Effector CD8-positive, alpha-beta T cell (primary cell): ENCODE results near the gene ITGA7.

ENCODE experiments used
- DNase-seq: peaks from one replicate; lab custom pipeline; 2025; lab: John Stamatoyannopoulos, UW

ITGA7 gene

GRCh38 chr12:55700255-55701018, 7.3 kb downstream of the ITGA7 start:
- no peak for DNase-seq

DNA sequence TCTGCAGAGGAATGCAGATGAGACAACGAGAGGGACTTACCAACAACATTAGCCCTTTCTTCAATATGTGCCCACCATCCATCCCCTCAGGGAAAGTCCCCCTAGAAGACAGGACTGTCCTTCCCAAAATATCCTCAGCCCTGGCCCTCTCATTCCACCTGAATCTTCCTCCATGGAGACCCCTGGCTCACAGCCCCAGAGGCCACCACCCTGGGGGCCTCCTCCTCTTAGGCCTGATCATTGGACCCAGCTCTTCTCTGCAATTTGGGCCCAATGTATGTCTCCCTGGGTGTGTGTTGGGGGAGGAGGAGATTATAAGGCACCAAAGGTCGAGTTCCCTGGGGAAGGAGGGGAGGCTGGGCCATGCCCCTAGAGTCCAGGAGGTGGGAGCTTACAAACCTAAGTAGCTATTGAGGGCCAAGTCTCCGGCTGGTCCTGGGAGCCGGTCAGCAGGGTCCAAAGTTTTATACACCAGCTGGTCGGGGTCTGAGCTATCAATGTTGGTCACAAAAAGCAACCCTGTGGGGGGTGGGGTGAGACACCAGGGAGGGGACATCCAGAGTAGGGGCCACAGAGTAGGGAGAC, 8.1 kb downstream of the ITGA7 start:
- DNase-seq: no peak

DNA sequence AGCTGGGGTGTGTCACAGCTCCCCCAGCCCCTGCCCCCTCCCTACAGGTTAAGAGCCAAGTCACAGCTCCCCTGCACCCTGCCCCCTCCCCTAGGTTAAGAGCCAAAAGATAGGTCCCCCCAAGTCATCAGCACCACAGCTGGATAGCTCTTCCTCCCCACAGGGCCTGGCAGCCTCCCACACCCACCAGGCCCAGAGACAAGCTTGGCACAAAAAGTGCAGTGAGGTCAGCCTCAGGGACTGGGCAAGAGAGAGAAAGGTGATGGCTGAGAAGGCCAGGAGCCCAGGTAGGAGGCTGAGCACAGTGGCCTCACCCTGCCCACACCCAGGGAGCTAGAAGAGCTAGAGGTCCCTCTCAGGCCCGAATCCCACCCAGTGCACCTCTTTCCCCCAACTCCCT, 8.7 kb downstream of the ITGA7 start:
- DNase-seq: no peak

DNA sequence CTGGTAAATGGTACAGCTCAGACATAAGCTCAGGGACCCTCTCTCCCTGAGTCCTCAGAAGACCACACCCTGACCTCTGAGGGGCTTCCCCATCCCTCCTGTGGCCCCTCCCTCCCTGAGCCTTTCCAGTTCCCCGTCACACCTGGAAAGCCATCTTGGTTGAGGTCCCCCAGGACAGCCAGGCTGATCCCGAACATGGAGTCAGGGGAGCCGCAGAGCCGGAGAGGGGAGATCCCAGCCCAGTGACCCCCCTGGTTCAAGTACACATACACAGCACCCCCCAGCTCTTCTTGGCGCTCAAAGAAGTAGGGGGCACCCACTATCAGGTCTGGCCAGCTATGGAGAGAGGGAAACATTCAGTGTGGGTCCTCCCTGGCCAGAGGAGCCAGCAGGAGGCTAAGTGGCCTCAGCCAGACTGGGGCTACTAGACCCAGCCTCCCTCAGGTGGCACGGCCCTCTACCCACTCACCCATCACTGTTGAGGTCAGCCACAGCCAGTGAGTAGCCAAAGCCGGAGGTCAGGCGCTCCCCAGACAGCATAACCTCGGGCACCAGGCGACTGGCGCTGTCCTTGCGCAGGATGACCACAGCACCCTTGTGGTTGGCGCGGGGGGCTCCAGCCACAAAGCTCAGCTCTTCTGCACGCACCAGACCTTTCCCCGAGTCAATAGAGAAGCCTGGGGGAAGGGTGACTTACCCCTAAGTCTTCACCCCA, 9.3 kb downstream of the ITGA7 start:
- no peak for DNase-seq

GRCh38 chr12:55697686-55698085, 10.0 kb downstream of the ITGA7 start:
- no peak for DNase-seq

DNA sequence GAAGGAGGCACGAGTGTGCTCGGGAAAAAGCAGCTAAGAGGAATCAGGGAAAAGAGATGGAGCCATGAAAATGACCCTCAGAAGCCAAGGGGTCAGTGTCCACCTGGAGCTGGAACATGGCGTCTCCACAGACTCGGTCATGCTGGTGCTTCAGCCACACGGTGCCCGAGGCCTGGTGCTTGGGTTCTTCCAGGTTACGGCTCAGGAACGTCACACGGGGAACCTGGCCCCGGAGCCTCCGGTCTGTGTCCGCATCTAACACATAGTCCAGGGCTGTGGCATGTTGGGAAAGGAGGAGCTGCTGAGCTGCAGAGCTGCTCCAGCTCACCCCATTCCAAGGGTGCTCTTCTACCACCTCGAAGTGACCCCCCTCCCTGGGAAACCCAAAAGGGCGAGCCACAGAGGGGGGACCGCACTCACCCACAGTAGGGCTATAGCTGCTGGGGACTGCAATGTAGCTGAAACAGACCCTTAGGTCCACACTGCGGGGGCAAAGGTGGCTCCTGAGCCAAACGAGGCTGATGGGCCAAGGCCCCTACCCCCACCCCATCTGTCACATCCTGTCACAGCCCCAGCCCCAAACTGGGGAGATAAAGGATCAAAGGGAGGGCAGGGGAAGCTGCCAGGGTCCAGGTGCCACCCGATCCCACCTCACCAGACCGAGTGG, 10.8 kb downstream of the ITGA7 start:
- no peak for DNase-seq

GRCh38 chr12:55696141-55696540, 11.6 kb downstream of the ITGA7 start:
- DNase-seq: no peak

DNA sequence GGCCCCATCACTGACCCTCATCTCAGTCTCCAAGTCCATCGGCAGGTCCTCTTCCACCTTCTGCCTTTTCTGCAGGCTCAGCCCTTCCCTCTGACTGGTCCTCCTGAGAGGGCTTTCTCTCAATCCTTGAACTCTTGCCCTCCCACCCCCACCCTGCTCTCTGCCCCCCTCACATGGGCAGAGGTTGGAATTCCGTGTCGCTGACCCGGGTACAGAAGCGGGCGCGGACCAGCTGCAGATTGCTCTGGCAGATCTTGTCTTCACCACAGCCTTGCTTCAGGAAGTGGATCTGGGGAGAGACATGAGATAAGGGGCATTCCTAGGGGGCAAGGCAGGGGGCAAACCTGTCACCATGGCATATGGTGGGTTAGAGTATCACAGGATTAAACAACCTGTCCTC, 12.4 kb downstream of the ITGA7 start:
- no peak for DNase-seq

DNA sequence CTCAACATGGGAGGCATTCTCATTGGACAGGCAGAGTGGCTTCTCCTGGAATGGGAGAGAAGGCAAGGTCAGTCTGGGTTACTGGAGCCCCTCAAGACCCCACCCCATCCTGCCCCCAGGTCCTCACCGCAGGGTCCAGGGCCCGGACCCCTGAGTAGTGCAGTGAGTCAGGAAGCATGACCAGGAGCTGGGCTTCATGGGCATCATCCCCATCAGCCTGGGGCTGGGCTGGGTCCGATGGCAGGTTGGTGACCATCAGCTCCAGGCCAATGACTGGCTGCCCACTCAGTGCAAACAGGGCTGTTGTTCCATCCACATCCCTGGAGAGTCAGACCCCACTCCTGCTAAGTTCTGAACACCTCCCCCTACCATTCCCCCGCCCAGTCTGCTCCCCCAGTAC, 13.1 kb downstream of the ITGA7 start:
- DNase-seq: no peak

DNA sequence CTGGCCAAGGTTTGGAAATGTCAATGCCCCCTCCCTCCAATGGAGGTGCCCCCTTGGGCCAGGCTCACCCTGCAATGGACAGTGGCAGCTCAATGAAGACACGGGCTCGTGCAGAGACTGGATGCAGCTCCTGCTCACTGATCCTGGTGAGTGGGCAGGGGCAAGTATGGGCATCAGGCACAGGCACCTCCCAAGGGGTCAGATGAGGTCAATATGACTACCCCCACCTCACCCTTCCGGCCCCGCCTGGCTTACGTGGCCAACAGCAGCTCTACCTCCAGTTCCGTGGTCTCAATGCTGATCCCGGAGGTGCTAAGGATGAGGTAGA, 13.6 kb downstream of the ITGA7 start:
- DNase-seq: no peak

DNA sequence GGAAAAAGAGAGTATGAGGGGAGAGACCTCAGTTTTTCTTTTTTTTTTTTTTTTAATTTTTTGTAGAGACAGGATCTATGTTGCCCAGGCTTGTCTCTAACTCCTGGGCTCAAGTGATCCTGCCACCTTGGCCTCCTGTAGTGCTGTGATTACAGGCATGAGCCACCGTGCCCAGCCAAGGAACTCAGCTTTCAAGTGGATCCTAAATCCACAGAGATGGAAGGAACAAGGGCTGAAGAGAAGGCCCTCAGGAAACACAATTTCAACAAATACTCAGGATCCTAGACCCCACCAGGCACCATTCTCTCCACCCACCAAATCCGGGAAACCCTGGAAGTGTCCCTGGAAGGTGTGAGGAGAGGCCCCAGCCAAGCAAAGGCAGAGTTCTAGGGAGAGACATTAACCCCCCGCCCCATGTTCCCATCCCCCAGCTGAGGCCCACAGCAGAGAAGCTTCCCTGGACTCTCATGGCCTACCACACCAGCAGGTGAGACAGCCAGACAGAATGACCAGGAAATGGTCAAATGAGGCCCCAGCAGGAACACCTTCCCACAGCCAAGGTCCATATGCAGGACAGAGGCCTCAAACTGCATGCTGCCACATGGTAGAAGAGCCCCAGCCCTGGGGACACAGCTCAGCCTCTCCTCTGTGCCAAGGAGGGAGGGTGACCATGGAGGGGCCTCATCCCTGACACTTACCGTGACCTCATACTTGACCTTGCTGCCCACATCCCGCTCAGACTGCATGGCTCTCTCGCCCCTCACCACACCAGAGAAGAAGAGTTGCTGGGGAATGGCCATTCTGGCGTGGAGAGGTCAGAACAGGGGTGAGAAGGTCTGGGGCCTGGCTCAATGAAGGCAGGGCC, 14.1 kb downstream of the ITGA7 start:
- no peak for DNase-seq

DNA sequence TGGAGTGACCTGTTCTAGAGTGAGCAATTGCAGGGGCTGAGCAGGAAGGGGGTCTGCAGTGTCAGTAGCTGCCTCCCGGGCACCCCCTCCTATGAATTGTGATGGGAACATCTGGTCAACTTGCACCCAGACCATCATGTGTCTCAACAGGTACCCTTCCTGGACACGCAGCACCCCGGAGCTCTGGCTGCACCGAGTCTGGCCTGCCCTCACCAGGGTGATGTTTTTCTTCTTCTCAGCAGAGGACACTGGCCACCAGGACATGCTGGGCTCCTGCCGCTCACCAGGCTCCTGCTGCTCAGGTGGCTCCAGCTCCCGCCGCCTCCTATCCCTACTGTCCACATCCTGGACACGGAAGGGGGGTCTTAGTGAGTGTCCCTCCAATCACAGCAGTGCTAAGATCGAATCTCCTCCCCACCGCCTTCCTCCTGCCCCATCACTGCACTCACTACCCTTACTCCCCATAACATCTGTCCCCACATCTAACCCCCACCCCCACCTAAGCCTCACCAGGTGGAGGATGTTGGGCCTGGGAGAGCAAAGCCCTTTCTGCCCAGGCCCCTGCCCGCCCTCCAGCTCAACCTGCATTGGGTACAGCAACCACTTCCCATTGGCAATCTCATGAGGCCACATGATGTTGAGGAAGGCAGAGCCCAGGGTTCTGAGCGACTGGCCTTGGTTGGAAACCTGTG, 14.9 kb downstream of the ITGA7 start:
- no peak for DNase-seq

DNA sequence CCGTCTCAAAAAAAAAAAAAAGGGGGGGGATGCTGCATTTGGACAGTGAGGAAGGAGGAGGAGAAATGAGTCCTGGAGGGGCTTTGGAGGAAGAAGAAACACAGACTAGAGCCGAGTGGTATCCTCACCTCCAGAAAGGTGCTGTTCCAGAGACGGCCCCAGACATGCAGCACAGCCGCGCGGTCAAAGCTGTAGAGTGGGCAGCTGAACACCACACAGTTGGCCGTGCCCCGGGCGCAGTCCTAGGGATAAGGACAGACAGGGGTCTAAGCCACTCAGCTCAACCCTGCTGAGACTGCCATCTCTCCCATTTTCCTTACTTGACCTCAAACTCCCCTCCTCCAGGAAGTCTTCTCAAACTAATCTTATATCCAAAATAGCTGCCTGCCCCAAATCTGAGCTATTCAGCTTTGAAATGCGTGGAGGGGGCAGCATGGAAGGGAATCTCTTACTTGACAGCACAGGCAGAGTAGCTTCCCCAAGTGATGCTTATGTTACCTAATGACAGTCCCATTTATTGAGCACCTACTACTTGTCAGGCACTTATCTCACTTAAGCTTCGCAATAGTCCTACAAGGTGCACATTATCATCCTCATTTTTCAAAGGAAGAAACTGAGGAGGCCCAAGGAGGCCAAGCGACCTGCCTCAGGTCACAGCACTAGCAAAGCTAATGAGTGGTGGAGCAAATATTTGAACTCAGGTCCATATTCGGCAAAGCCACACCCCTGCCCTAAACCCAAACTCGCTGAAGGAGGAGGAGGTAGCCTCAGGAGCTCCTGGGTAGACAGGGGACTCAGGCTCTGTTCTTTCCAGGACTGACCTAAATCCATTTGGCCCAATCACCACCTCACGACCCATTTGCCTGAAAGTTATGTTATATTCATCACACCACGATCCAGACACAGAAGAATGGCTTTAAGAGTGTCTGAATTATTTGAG, 18.7 kb downstream of the ITGA7 start:
- no peak for DNase-seq

GRCh38 chr12:55687746-55688145, 20.0 kb downstream of the ITGA7 start:
- no peak for DNase-seq

- DNase-seq: no peak
These were observed 21.2 kb downstream of the ITGA7 start for GRCh38 chr12:55686366-55687010.

DNA sequence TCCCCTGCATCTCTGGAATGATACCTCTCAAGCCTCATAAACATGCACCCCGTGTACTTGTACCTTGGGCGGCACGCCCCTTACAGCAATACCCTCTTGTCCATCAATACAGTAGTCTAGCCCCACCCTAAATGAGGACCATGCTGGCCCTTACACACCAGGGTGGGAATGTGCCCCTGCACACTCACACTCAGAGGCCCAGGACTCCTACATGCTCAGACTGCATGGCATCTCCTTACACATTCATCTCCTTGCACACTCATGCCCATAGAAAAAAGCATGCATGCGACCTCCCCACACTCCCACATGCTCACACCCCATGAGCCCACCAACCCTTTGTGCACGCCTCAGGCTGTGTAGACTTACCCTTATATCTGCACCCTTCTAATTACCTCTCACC, 22.0 kb downstream of the ITGA7 start:
- no peak for DNase-seq

DNA sequence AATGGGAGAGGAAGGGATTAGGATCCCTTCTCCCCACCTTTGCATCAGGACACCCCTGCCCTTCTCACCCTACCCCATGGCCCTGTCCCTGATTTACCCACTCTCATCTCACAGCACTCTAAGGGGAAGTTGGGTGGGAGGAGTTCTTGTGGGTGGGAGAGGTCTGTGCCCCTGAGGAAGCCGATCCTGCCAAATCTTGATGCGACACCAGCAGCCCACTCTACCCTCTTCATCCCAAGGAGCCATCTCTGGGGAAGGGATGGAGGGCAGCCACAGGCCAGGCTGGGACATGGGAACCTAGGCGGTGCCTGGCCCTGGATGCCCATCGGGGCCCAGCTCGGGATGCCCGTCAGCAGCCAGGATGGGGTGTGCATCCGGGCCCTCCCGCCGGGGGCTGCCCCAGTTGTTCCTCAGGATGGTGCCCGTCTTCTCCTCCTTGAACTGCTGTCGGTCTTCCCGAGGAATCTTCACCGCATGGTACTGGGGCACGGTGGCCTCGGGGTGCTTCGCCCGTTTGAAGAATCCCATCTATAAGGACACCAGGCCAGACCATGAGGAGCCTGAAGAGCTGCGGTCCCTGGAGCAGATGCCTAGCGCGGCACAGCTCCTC, 22.8 kb downstream of the ITGA7 start:
- no peak for DNase-seq

- no peak for DNase-seq
These were observed 24.0 kb downstream of the ITGA7 start for GRCh38 chr12:55683676-55684075.
